Omental fat pad (tissue), 4 donors: ENCODE results near the gene SH2B2. TPM values are rescaled to one million over a fixed set of nuclear protein-coding genes. Genes with fewer than 3 reads are reported as not detected.
A peak's percentile ranks its signal among the peaks of the same experiment; 100 is the strongest.

Experiments used
- ATAC-seq: fragments of 150-250 bp; one replicate; pipeline ENCODE4 v1.9.1; 2016; ENCODE audit warnings: mild to moderate bottlenecking, moderate library complexity; ENCODE audit not compliant: low FRiP score
- DNase-seq: peaks from one replicate; pipeline ENCODE4 v3.0.0-alpha.2; 2019; ENCODE audit warnings: low spot score
- total RNA-seq, 4 donors: library from RNA; depleted of rRNA; stranded (reverse); fragments of >200 nt; gene quantifications; one replicate each; pipeline ENCODE4 v1.1.0, GENCODE V29; 2016
- TF ChIP-seq, protein P1 (sequence below), 3 donors: fragments of 450-650 bp; IDR thresholded peaks; one replicate each; pipeline ENCODE4 v1.5.1; 2016 to 2017; ENCODE audit warnings: antibody characterized with exemption in 3 of 3, mild to moderate bottlenecking in 3 of 3, moderate library complexity in 2 of 3

The SH2B2 gene
- total RNA-seq, 4 donors from 2014 or later, result 2.8 to 21.3 (median 6.3) TPM

- TF ChIP-seq, protein P1, sequence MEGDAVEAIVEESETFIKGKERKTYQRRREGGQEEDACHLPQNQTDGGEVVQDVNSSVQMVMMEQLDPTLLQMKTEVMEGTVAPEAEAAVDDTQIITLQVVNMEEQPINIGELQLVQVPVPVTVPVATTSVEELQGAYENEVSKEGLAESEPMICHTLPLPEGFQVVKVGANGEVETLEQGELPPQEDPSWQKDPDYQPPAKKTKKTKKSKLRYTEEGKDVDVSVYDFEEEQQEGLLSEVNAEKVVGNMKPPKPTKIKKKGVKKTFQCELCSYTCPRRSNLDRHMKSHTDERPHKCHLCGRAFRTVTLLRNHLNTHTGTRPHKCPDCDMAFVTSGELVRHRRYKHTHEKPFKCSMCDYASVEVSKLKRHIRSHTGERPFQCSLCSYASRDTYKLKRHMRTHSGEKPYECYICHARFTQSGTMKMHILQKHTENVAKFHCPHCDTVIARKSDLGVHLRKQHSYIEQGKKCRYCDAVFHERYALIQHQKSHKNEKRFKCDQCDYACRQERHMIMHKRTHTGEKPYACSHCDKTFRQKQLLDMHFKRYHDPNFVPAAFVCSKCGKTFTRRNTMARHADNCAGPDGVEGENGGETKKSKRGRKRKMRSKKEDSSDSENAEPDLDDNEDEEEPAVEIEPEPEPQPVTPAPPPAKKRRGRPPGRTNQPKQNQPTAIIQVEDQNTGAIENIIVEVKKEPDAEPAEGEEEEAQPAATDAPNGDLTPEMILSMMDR (IDR thresholded peaks at IDR 0.05), result no peak
- no peak for DNase-seq
- no peak for ATAC-seq
Measured at GRCh38 chr7:102312317-102312716, 25.6 kb downstream of the SH2B2 start.

DNA sequence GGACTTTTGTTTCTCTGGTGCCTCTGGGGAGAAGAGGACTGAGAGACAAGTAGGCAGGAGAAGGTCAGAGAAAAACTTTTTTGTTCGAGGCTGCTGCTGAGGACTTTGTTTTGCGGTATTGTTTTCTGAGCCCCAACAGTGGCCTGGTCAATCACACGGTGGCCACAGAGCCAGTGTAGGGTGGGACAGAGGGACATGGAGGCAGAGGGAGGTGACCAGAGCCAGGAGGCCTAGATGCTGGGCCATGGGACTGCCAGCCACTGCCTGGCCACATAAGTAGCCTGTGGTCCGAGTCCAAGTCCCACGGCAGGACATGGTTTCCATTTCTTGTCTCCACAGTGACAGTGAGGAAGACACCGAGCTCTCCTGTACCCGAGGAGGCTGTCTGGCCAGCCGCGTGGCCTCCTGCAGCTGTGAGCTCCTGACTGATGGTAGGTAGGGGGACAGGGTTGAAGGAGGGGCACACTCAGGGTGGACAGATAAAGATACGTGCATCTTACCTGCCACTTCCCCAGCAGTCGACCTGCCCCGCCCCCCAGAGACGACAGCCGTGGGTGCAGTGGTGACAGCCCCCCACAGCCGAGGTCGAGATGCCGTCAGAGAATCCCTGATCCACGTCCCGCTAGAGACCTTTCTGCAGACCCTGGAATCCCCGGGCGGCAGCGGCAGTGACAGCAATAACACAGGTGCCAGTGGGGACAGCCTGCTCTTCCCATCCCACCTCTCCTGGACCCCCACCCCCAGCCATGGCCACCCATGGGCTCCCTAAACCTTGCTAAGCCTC is 27.5 kb downstream of the SH2B2 start:
- DNase-seq (no peak), ATAC-seq (no peak)
- TF ChIP-seq, protein P1 (IDR thresholded peaks at IDR 0.05), result no peak

DNA sequence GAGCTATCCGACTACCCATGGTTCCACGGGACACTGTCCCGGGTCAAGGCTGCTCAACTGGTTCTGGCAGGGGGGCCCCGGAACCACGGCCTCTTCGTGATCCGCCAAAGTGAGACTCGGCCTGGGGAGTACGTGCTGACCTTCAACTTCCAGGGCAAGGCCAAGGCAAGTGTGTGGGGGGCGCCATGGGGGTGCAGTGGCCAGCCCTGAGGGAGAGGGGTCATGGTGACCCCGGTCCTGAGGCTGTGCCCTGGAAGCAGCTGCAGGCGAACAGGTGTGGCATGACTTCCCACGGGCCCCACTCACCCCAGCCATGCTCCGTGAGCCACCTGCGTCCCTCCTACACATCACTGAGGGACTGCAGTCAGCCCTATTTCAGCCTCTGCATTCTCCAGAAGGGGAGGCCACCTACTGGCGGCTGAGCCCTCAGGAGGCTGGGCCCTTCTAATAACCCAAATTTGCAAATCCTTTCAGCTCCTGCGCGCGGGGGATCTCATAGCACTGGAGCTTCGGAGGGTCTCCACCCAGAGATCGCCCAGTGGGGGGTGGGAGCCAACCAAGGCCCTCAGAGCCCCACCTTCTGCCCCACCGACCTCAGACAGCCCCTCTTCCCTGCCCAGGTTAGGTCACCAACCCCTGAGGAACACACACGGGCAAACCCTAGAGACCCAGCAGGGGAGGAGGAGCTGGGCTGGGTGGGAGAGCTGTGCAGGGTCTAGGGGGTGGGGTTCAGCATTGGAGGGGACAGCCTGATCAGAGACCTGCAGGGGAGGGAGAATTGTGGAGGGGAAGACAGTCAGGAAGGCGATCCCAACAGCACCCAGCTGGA is 30.8 kb downstream of the SH2B2 start:
- DNase-seq (no peak), ATAC-seq (no peak)
- TF ChIP-seq, protein P1 (IDR thresholded peaks at IDR 0.05), result no peak

- no peak for DNase-seq
- peak; percentile 24 for ATAC-seq
- TF ChIP-seq, protein P1 (IDR thresholded peaks at IDR 0.05), result no peak
Measured at GRCh38 chr7:102318482-102318971, 31.9 kb downstream of the SH2B2 start.

- TF ChIP-seq, protein P1 (IDR thresholded peaks at IDR 0.05), result no peak
Measured at GRCh38 chr7:102319671-102320070, 33.0 kb downstream of the SH2B2 start.

DNA sequence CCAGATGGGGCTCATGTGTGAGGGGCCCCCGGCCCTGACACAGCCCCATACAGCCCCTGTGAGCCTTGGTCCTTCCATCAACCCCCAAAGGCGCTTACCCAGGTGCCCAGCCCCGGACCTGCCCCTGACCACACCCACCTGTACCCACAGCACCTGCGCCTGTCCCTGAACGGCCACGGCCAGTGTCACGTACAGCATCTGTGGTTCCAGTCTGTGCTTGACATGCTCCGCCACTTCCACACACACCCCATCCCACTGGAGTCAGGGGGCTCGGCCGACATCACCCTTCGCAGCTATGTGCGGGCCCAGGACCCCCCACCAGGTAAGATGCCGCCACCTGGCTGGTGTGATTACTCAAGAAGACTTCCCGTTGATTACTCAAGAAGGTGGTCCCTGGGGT is 33.5 kb downstream of the SH2B2 start:
- ATAC-seq, result no peak
- no peak for DNase-seq
- TF ChIP-seq, protein P1 (IDR thresholded peaks at IDR 0.05), result no peak

More at GRCh38 chr7:102319671-102320070, 33.0 kb downstream of the SH2B2 start:
- no peak for DNase-seq
- ATAC-seq, result no peak
